K562 (cell line): ENCODE results near the gene TNC.

Experiments used
- CBFA2T2 ChIP-seq: fragments of 450-650 bp; conservative IDR thresholded peaks from 2 replicates; pipeline ENCODE4 v1.6.1; 2017; ENCODE audit warnings: mild to moderate bottlenecking
- CBX8 ChIP-seq: fragments of 200-600 bp; sonication (generic); IDR thresholded peaks from 2 replicates; pipeline ENCODE4 v1.6.1; 2012; ENCODE audit warnings: borderline replicate concordance, mixed run types, low read depth, mild to moderate bottlenecking, moderate library complexity, mixed read lengths, low read length, control low read depth, inconsistent platforms; ENCODE audit not compliant: poor library complexity, severe bottlenecking; ENCODE audit errors: extremely low read depth
- CHD2 ChIP-seq: IDR thresholded peaks from 2 replicates; pipeline ENCODE4 v1.6.1; 2011; ENCODE audit warnings: low read depth, low read length
- CSDE1 ChIP-seq, 2 experiments: fragments of 450-650 bp; IDR thresholded peaks; 2 replicates each; pipeline ENCODE4 v1.6.1; 2016; ENCODE audit warnings: mild to moderate bottlenecking in 1 of 2
- EZH2 ChIP-seq: IDR thresholded peaks from 2 replicates; pipeline ENCODE4 v1.6.1; 2012; ENCODE audit warnings: low read depth, mild to moderate bottlenecking, inconsistent platforms, low read length, borderline replicate concordance
- MTA3 ChIP-seq: fragments of 450-650 bp; formaldehyde crosslinking; IDR thresholded peaks from 2 replicates; pipeline ENCODE4 v1.6.1; 2017; ENCODE audit warnings: mild to moderate bottlenecking, borderline replicate concordance
- RBBP5 ChIP-seq: fragments of 200-600 bp; sonication (generic); IDR thresholded peaks from 2 replicates; pipeline ENCODE4 v1.6.1; 2012; ENCODE audit warnings: borderline replicate concordance, mild to moderate bottlenecking, low read length, control low read depth, inconsistent platforms; ENCODE audit not compliant: insufficient read depth, poor library complexity, severe bottlenecking
- SP1 ChIP-seq: sonication (generic); formaldehyde crosslinking; IDR thresholded peaks from 2 replicates; pipeline ENCODE4 v1.8.1; 2022; ENCODE audit warnings: mild to moderate bottlenecking, missing genetic modification reagents
- U2AF1 ChIP-seq: fragments of 200-400 bp; formaldehyde crosslinking; optimal IDR thresholded peaks from 2 replicates; pipeline ENCODE3; 2017; ENCODE audit warnings: mild to moderate bottlenecking, low read depth, low read length, moderate library complexity
- ZNF184 ChIP-seq: sonication (generic); formaldehyde crosslinking; IDR thresholded peaks from 2 replicates; pipeline ENCODE4 v1.5.0; 2020; ENCODE audit warnings: missing genetic modification reagents
- TF ChIP-seq, protein P1 (sequence below), 3 experiments: IDR thresholded peaks in 2 of 3; conservative IDR thresholded peaks in 1 of 3; 2 replicates each; pipeline ENCODE4 v1.5.1; 2011 to 2012; ENCODE audit warnings: low read length in 3 of 3, mild to moderate bottlenecking in 3 of 3, control low read depth in 2 of 3, improper control_type of control experiment in 1 of 3, inconsistent platforms in 1 of 3, low read depth in 1 of 3, mixed read lengths in 1 of 3, moderate library complexity in 1 of 3; ENCODE audit not compliant: insufficient read depth in 2 of 3

DNA sequence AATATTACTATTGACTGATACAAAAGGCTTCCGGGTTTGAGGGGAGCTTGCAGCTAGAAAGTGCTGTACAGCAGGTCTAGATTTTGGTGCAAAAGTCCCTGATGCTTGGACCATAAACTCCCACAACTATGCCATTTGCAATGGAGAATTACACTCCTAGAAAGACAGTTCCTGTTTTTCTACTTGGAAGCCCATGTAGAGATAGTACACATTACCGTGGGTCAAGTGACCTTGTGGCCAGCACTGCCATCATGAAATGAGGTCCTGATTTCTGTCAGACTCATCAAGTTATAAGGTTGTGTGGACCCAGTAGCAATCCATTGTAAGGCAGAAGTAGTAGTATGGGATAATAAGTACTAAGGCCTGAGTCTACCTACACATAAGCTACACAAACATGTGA lies 144.7 kb downstream of the TNC start:
- no peak for TF ChIP-seq MTA3
- no peak for TF ChIP-seq CHD2
- TF ChIP-seq, protein P1, sequence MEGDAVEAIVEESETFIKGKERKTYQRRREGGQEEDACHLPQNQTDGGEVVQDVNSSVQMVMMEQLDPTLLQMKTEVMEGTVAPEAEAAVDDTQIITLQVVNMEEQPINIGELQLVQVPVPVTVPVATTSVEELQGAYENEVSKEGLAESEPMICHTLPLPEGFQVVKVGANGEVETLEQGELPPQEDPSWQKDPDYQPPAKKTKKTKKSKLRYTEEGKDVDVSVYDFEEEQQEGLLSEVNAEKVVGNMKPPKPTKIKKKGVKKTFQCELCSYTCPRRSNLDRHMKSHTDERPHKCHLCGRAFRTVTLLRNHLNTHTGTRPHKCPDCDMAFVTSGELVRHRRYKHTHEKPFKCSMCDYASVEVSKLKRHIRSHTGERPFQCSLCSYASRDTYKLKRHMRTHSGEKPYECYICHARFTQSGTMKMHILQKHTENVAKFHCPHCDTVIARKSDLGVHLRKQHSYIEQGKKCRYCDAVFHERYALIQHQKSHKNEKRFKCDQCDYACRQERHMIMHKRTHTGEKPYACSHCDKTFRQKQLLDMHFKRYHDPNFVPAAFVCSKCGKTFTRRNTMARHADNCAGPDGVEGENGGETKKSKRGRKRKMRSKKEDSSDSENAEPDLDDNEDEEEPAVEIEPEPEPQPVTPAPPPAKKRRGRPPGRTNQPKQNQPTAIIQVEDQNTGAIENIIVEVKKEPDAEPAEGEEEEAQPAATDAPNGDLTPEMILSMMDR (IDR thresholded peaks at IDR 0.05 in 2 of 3, conservative IDR thresholded peaks at IDR 0.05 in 1 of 3; ENCODE audit: insufficient read depth in 2 of 3, low read depth in 1 of 3, low read length in 3 of 3), result no peak
- no peak for TF ChIP-seq SP1 (CRISPR knock-in tag)
- TF ChIP-seq RBBP5, result no peak
- TF ChIP-seq EZH2, result no peak
- no peak for TF ChIP-seq ZNF184
- no peak for TF ChIP-seq CBFA2T2
- no peak for TF ChIP-seq CBX8
- no peak for TF ChIP-seq U2AF1
- TF ChIP-seq CSDE1 (IDR thresholded peaks at IDR 0.05), result no peak
